ENCODE data around the gene SPI1. TPM values are rescaled to one million over a fixed set of nuclear protein-coding genes. Genes with fewer than 3 reads are reported as not detected.
A peak's percentile ranks its signal among the peaks of the same experiment; 100 is the strongest.

SPI1 gene
- not detected in 2 replicates for total RNA-seq

GRCh38 chr11:47378010-47378835 lies at the start of gene SPI1:
Gene SPI1, minus strand, starts transcription at chr11:47378547. Its CDS starts 194 bp downstream, at chr11:47378353.
- no peak for DNase-seq (ENCODE audit: low read depth)

GRCh38 chr11:47426062-47426956 lies 48.0 kb upstream of the SPI1 start, which contains the start of gene PSMC3:
Gene PSMC3, minus strand, starts transcription at chr11:47426439. Its CDS starts 160 bp downstream, at chr11:47426279.
- peak; percentile 94 for DNase-seq (ENCODE audit: low read depth)

DNA sequence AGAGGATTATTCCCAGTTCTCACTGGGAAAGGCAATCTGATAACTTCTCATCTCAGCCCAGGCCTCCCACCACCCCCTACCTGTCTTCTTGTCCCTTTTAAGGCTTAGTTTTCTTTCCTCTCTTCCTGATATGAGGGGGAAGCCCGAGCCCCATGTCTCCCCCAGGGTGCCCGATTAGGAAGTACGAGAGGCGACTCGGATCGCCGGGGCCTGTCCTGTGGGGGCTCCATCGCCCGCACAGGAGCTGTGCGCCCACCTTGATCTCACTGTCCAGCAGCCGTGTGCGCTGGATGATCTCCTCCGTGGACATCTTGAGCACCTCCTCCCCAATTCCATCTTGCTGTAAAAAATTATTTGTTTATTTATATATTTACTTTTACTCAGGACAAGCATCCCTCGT lies 47.3 kb upstream of the SPI1 start:
- no peak for DNase-seq (ENCODE audit: low read depth)

GRCh38 chr11:47418454-47419259 lies 40.3 kb upstream of the SPI1 start:
- DNase-seq (ENCODE audit: low read depth): no peak

DNA sequence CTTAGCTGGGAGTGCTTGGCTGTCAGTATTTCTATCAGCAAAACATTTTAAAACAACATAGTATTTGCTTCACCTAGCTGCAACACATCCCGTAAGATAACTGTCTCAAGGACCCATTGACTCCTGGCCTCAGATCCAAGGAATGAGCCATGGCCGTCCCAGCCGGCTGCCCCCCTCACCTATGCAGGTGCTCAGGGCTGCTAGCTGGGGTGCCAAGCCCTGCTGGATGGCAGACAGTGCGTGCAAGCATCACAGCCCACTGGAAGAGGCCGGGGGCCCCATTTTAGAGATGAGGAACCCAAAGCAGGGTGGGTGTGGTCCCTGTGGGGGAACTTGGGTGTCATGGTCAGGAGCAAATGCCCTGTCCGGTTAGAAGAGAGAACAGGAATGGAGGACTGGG lies 39.4 kb upstream of the SPI1 start:
- DNase-seq (ENCODE audit: low read depth): no peak

- DNase-seq (ENCODE audit: low read depth): peak; percentile 83
These were observed 37.7 kb upstream of the SPI1 start for GRCh38 chr11:47415949-47416472.

DNA sequence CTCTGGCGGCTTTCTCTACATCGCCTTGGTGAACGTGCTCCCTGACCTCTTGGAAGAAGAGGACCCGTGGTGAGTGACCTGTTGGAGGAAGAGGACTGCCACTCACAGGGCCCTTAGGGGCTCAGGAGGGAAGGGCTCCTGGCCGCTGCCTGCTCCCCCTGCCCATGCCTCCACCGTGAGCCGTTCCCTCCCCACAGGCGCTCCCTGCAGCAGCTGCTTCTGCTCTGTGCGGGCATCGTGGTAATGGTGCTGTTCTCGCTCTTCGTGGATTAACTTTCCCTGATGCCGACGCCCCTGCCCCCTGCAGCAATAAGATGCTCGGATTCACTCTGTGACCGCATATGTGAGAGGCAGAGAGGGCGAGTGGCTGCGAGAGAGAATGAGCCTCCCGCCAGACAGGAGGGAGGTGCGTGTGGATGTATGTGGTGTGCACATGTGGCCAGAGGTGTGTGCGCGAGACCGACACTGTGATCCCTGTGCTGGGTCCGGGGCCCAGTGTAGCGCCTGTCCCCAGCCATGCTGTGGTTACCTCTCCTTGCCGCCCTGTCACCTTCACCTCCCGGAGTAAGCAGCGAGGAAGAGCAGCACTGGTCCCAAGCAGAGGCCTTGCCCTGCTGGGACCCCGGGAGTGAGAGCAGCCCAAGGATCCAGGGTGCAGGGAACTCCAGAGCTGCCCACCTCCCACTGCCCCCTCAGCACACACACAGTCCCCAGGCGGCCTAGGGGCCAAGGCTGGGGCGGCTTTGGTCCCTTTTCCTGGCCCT lies 36.9 kb upstream of the SPI1 start:
- no peak for DNase-seq (ENCODE audit: low read depth)

GRCh38 chr11:47414685-47415070 lies 36.3 kb upstream of the SPI1 start:
- no peak for DNase-seq (ENCODE audit: low read depth)

DNA sequence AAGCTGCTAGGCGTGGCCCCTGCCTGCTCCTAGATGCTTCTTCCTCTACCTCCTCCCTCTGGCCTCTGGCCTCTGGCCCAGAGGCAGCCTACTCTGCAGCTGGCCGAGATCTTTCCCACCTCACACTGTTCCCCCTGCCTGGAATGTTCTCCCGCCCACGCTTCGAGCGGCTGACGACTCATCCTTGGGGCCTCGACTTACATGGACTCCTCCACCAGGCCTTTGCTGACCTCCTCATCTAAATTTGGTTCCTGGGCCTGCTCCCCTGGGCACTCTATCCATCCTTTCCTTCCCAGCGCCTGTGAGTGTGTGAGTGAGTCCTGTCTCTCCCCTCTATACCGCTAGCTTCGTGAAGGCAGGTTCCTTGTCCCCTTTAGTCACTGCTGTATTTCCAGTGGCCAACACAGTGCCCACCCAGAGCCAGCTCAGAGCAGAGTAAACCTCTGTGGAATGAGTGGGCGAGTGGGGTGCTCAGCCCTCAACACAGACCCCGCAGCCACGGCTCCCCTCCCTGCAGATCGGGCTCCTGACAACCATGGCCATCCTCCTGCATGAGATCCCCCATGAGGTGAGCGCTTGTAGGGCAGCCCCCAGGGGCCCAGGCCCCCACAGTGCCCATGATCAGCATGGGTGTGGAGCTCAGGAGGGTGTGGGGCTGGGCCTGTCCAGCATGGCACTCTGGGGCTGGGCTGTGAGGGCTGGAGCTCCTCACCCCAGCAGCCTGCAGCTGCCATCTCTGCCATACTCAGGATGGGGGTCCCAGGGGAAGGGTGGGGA lies 35.7 kb upstream of the SPI1 start:
- no peak for DNase-seq (ENCODE audit: low read depth)

- no peak for DNase-seq (ENCODE audit: low read depth)
These were observed 35.0 kb upstream of the SPI1 start for GRCh38 chr11:47413351-47413750.

DNA sequence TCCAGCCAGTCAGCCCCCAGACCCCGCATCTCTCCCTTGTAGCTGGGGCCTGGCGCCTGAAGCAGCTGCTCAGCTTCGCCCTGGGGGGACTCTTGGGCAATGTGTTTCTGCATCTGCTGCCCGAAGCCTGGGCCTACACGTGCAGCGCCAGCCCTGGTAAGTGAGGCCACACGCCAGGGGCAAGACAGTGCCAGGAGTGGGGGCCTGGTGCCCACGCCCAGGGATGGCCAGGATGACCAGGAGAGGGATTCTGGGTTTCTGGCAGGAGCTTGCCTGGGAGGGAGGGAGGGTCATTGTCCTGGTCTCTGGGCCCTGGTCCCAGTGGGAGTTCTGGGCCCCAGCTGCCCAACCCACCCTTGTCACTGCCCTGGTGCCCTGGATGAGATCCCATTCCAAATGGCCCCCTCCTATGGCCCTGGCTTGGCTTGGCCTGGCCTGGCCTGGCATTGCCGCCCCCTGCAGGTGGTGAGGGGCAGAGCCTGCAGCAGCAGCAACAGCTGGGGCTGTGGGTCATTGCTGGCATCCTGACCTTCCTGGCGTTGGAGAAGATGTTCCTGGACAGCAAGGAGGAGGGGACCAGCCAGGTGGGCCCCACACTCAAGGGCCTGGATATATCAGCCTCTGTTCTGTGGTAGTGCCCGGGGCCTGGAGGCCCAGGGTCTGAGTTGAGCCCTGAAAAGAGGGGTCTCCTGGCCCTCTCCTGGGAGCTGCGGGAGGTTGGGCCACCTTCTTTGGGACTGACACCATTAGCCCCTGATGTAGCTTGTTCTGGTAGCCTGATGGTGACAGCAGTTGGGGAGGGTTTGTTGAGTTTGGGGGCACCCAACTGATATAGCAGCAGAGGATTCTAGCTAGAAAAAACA lies 33.8 kb upstream of the SPI1 start:
- no peak for DNase-seq (ENCODE audit: low read depth)

DNA sequence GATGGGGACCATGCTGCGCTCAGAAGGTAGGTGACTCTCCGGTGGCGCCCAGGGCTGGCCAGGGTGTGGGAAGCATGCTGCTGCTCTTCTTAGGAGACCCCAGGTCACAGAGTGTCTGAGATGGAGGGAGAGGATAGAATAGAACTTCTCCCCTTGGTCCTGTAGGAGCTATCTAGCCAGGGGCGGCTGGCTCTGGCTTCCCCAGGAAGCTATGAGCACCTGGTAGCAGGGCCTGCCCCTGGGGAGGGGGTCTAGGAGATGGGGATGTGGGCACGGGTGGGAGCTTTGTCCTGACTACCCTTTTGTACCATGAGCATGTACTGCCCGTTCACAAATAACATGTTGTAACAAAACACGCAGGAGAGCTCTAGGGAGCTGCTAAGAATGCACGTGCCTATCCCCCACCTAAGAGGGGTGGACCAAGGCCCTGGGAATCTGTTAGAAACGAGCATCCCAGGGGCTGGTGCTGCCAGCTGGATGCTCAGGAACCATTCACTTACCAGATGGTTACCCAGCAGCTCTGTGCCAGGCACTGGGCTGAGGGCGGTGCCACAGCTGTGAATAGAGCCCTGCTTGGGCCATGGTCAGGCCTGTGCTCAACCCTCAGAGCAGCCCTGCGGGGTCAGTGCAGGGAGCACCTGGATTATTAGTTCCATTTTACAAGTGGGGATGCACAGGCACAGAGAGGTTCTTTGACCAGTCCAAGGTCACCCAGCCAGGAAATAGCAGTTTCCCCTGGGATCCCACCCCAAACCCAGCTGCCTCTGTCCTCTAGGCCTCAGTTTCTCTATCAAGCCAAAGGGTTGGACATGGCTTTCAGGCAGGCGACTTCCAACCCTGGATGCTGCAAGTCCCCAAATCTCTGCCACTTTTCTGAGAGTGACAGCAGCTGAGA lies 32.3 kb upstream of the SPI1 start:
- DNase-seq (ENCODE audit: low read depth): no peak

DNA sequence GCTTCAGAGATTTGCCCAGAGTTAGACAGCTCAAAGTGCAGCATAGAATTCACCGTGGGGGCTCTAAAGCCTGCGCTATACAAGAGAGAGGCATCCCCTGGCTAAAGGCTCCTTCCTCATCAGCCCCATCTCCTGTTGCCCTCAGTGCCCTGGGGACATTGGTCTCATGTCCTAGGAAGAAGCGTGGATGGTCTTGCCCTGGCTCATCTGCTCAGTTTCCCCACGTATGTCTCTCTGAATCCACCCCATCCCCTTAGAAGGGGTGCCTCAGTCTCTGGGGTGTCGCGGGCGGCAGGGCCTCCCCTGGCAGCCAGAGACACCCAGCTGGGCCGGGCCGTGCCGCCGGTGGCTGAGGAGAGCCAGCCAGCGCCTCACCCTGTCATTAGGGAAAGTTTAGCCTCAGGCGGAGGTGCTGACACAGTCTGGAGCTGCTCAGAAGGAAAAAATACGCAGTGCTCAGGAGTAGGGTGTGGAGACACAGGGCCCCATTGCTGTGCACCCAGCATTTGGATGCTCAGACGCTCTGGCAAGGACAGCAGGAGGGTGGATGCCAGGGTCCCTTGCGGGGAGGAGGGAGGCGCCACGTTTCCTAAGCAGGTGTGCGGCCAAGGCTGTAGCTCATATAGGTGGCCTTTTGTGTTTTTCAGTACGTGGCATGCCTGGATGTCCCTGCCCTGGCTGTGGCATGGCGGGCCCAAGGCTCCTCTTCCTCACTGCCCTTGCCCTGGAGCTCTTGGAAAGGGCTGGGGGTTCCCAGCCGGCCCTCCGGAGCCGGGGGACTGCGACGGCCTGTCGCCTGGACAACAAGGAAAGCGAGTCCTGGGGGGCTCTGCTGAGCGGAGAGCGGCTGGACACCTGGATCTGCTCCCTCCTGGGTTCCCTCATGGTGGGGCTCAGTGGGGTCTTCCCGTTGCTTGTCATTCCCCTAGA lies 31.4 kb upstream of the SPI1 start:
- DNase-seq (ENCODE audit: low read depth): peak; percentile 36

DNA sequence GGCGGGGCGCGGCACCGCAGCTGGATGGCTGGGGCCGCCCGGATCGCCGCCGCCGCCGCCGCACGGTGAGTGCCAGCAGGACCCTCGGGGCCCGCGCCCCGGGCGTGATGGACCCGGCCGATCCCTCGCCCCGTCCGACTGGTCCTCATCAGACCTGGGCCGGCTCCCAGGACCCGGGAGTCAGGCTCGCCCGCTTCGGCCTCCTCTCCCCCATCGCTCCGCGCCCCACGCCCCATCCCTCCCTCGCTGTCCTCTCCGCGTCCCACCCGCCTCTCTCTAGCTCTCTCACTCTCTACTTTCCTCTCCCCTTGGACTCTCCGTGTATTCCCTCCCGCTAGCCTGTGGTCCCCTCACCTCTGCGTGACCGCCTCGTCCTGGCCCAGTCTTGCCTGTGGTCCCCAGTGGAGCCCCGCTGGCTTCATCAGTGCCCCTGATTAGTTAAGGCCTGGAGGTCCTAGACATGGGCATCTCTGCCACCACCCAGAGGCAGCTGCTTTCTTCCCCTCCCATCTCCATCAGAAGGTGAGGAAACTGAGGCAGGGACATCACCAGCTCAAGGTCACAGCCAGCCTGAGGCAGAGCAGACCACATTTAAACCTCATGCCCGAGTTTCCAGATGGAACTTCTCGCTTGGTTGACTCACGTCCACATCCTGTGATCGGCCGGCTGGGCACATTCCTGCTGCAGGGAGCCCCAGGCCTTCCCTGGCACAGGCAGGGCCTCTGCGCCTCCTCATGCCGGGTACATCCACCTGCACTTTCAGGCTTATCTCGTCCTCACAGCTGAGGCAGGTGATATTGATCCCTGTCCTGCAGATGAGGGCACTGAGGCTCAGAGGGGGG lies 30.5 kb upstream of the SPI1 start:
- DNase-seq (ENCODE audit: low read depth): peak; percentile 81

- DNase-seq (ENCODE audit: low read depth): peak; percentile 76
These were observed 29.6 kb upstream of the SPI1 start, which contains the start of gene SLC39A13 for GRCh38 chr11:47407746-47408590. Gene SLC39A13, plus strand, starts transcription at chr11:47408590. Its CDS starts 1,505 bp downstream, at chr11:47410095.

All from renal cortical epithelial cell (primary cell).